A549 (cell line): Measurements from ENCODE around the gene TUBGCP2. TPM values are rescaled to one million over a fixed set of nuclear protein-coding genes. Genes with fewer than 3 reads are reported as not detected.
"Not testable (repeated sequence)": the region's sequence is repeated elsewhere in the genome, so short reads cannot be mapped to it uniquely, and the experiment has no call there.

ENCODE experiments used
- ATAC-seq, 2 experiments: fragments of 200-7000 bp in 1 of 2; fragments of >200 bp in 1 of 2; cut with Nextera tagmentation in 1 of 2; cut with Tn5 transposase in 1 of 2; 3 replicates each; pipeline versions ENCODE4 v1.8.0 to v1.9.1; 2018 to 2020; ENCODE audit warnings: mild to moderate bottlenecking in 1 of 2, moderate library complexity in 1 of 2
- CTCF ChIA-PET: fragments of 300-600 bp; sonication (Branson Sonifier 250); formaldehyde crosslinking; extraction: SDS; loops from one replicate; lab custom pipeline; 2021; ENCODE audit warnings: antibody characterized with exemption, inconsistent platforms; lab: Yijun Ruan, JAX
- POLR2A ChIA-PET: fragments of 350-600 bp; formaldehyde crosslinking; extraction: SDS; loops from one replicate; lab custom pipeline; 2021; ENCODE audit warnings: antibody characterized with exemption, inconsistent platforms; lab: Yijun Ruan, JAX
- DNase-seq, 2 experiments: peaks; one replicate each; pipeline versions ENCODE4 v3.0.0 to v3.0.0-alpha.2; 2011 to 2016; ENCODE audit warnings: low read depth in 1 of 2, low spot score in 1 of 2
- FAIRE-seq: peaks from 2 replicates; lab custom pipeline; 2011; peaks lifted over from hg19 to GRCh38; lab: Jason Lieb, UNC
- H3K27ac ChIP-seq, 2 experiments: fragments of >200 bp; sonication (Bioruptor Twin); formaldehyde crosslinking; 3 replicates each; pipeline ENCODE4 v1.5.1; 2016 to 2017
- H3K4me1 ChIP-seq: fragments of >200 bp; sonication (Bioruptor Twin); formaldehyde crosslinking; 3 replicates; pipeline ENCODE4 v1.6.1; 2016
- H3K4me2 ChIP-seq: fragments of >200 bp; sonication (Bioruptor Twin); formaldehyde crosslinking; 3 replicates; pipeline ENCODE4 v1.6.1; 2016
- H3K4me3 ChIP-seq: fragments of >200 bp; sonication (Bioruptor Twin); formaldehyde crosslinking; 3 replicates; pipeline ENCODE4 v1.5.1; 2016
- H3K9me3 ChIP-seq: fragments of >200 bp; sonication (Bioruptor Twin); formaldehyde crosslinking; 3 replicates; pipeline ENCODE4 v1.6.1; 2016
- BCL3 ChIP-seq: fragments of >200 bp; sonication (Bioruptor Twin); formaldehyde crosslinking; IDR thresholded peaks from 3 replicates; pipeline ENCODE4 v1.6.1; 2016
- CHD2 ChIP-seq: fragments of 150-350 bp; IDR thresholded peaks from 2 replicates; pipeline ENCODE4 v1.6.1; 2014; ENCODE audit warnings: low read length; ENCODE audit not compliant: partially characterized antibody
- CTCF ChIP-seq: fragments of >200 bp; sonication (Bioruptor Twin); formaldehyde crosslinking; IDR thresholded peaks from 3 replicates; pipeline ENCODE4 v1.5.1; 2016
- FOSL2 ChIP-seq, 2 experiments: fragments of 450-650 bp in 1 of 2; fragments of >200 bp in 1 of 2; sonication (Bioruptor Twin) in 1 of 2; formaldehyde crosslinking; IDR thresholded peaks; 2 replicates each; pipeline versions ENCODE4 v1.5.0 to v1.6.1; 2016 to 2020; ENCODE audit warnings: mild to moderate bottlenecking in 1 of 2, moderate library complexity in 1 of 2
- FOXS1 ChIP-seq: fragments of 250-450 bp; sonication (Bioruptor Pico); IDR thresholded peaks from 2 replicates; pipeline ENCODE4 v1.5.0; 2020; ENCODE audit warnings: mild to moderate bottlenecking, moderate library complexity
- GATA3 ChIP-seq: IDR thresholded peaks from 2 replicates; pipeline ENCODE4 v1.6.1; 2012; ENCODE audit warnings: borderline replicate concordance
- HEYL ChIP-seq: fragments of 250-450 bp; sonication (Bioruptor Pico); IDR thresholded peaks from 2 replicates; pipeline ENCODE4 v1.8.0; 2021; ENCODE audit warnings: mild to moderate bottlenecking, moderate library complexity
- HMGXB4 ChIP-seq: fragments of 250-450 bp; sonication (Bioruptor Pico); IDR thresholded peaks from 2 replicates; pipeline ENCODE4 v1.5.0; 2021; ENCODE audit warnings: mild to moderate bottlenecking, moderate library complexity, borderline replicate concordance
- HOXA7 ChIP-seq: fragments of 250-450 bp; sonication (Bioruptor Pico); IDR thresholded peaks from 2 replicates; pipeline ENCODE4 v1.5.0; 2020; ENCODE audit warnings: mild to moderate bottlenecking, moderate library complexity
- JUN ChIP-seq, 2 experiments: fragments of >200 bp; sonication (Bioruptor Twin); formaldehyde crosslinking; IDR thresholded peaks; 2 replicates in 1 of 2; 3 replicates in 1 of 2; pipeline ENCODE4 v1.6.1; 2016 to 2017
- JUNB ChIP-seq: fragments of >200 bp; sonication (Bioruptor Twin); formaldehyde crosslinking; IDR thresholded peaks from 2 replicates; pipeline ENCODE4 v1.6.1; 2016
- MAX ChIP-seq: IDR thresholded peaks from 2 replicates; pipeline ENCODE4 v1.6.1; 2012
- MYC ChIP-seq: IDR thresholded peaks from 2 replicates; pipeline ENCODE4 v1.6.1; 2012; ENCODE audit warnings: mild to moderate bottlenecking, inconsistent platforms, low read length, improper control_type of control experiment, borderline replicate concordance
- NPAS2 ChIP-seq: fragments of 250-450 bp; sonication (Bioruptor Pico); IDR thresholded peaks from 2 replicates; pipeline ENCODE4 v1.8.0; 2022; ENCODE audit warnings: mild to moderate bottlenecking, moderate library complexity, borderline replicate concordance
- POLR2A ChIP-seq: IDR thresholded peaks from 2 replicates; pipeline ENCODE4 v1.6.1; 2012; ENCODE audit warnings: mild to moderate bottlenecking, low read length
- ZFP36 ChIP-seq: fragments of 450-650 bp; IDR thresholded peaks from 2 replicates; pipeline ENCODE4 v1.6.1; 2014; ENCODE audit warnings: borderline replicate concordance; ENCODE audit not compliant: partially characterized antibody
- ZNF302 ChIP-seq: fragments of 250-450 bp; sonication (Bioruptor Pico); IDR thresholded peaks from 2 replicates; pipeline ENCODE4 v1.9.0; 2021; ENCODE audit warnings: inconsistent platforms, mild to moderate bottlenecking, moderate library complexity
- WGBS: methylation state at CpG from one replicate; pipeline ENCODE4 v1.1.6; 2017; ENCODE audit errors: missing lambda C conversion rate; 5-methylcytosine and 5-hydroxymethylcytosine counted together
- polyA plus RNA-seq, 4 experiments: library from polyadenylated mRNA; depleted of rRNA in 3 of 4; stranded (reverse); fragments of >200 nt; fragmentation: RNase III in 1 of 4; extraction: RNeasy Plus Mini Kit Qiagen cat#74134 plus additional on column Dnase treatment in 1 of 4; gene quantifications; 2 replicates in 3 of 4; 3 replicates in 1 of 4; pipeline ENCODE4 v1.2.3, GENCODE V29; 2011 to 2017

Gene TUBGCP2
- polyA plus RNA-seq, 2 of the 4 experiments (the other 2 are of a cell fraction) = 33.6 to 44.5 TPM

GRCh38 chr10:133324198-133324792 lies 15.6 kb upstream of the TUBGCP2 start:
- H3K9me3 ChIP-seq = no peaks in the 10 kb centered on the region; the same call in 2 of the 3 replicates
- H3K4me1 ChIP-seq = peaks cover 24% of the 10 kb centered on the region
- 20% methylated on average over 1 of the region's 13 CpGs for WGBS
- peak; percentile 69 to 80 for ATAC-seq
- peak overlapping the region; percentile 68 for H3K4me2 ChIP-seq
- peak overlapping the region; percentile 36 for H3K4me3 ChIP-seq
- TF ChIP-seq JUN (IDR thresholded peaks at IDR 0.05) = no peak
- TF ChIP-seq HEYL (CRISPR knock-in tag) = no peak
- TF ChIP-seq MYC = no peak
- TF ChIP-seq JUNB = no peak
- TF ChIP-seq HOXA7 (CRISPR knock-in tag) = no peak
- no peak for TF ChIP-seq MAX
- TF ChIP-seq CHD2 = no peak
- no peak for TF ChIP-seq GATA3
- TF ChIP-seq ZNF302 (CRISPR knock-in tag) = no peak
- TF ChIP-seq NPAS2 (CRISPR knock-in tag) = no peak
- TF ChIP-seq BCL3 = no peak
- TF ChIP-seq ZFP36 = no peak
- TF ChIP-seq POLR2A = no peak
- no peak for TF ChIP-seq FOXS1
- no peak for TF ChIP-seq FOSL2 (IDR thresholded peaks at IDR 0.05)
- TF ChIP-seq FOSL2 (CRISPR knock-in tag; IDR thresholded peaks at IDR 0.05) = no peak
- no peak for TF ChIP-seq HMGXB4 (CRISPR knock-in tag)
- TF ChIP-seq CTCF = no peak
- TF ChIP-seq, all 56 proteins: peak for 0
- FAIRE-seq = no peak
- CTCF ChIA-PET = interaction anchor here (1.3 to 1.5 kb wide), 3 partner anchors 9 to 16 kb away, joined by 3 to 9 read pairs (median 4); no protein-coding TSS in a partner anchor
- POLR2A ChIA-PET = interaction anchor here (0.6 kb wide), 1 partner anchor 37 kb away, joined by 4 read pairs; no protein-coding TSS in a partner anchor
- peak; percentile 69 to 77 for DNase-seq
- peak overlapping the region; percentile 64 to 76 for H3K27ac ChIP-seq

GRCh38 chr10:133322064-133322709 lies 13.5 kb upstream of the TUBGCP2 start:
- H3K4me2 ChIP-seq, DNase-seq, H3K27ac ChIP-seq, ATAC-seq, FAIRE-seq, POLR2A ChIA-PET, H3K4me3 ChIP-seq, H3K9me3 ChIP-seq: not testable (repeated sequence)
- CTCF ChIA-PET = interaction anchor here (1.8 to 4.0 kb wide), 3 partner anchors 7 to 15 kb away, joined by 5 to 56 read pairs (median 10); no protein-coding TSS in a partner anchor
- H3K4me1 ChIP-seq = peaks cover 20% of the 10 kb centered on the region
- 75% methylated on average over 12 of the region's 14 CpGs for WGBS
